K562 (cell line): ENCODE measurements around the gene MAP1LC3B2. TPM values are rescaled to one million over a fixed set of nuclear protein-coding genes. Genes with fewer than 3 reads are reported as not detected.

ENCODE experiments used
- CBX8 ChIP-seq: fragments of 200-600 bp; sonication (generic); IDR thresholded peaks from 2 replicates; pipeline ENCODE4 v1.6.1; 2012; ENCODE audit warnings: borderline replicate concordance, mixed run types, low read depth, mild to moderate bottlenecking, moderate library complexity, mixed read lengths, low read length, control low read depth, inconsistent platforms; ENCODE audit not compliant: poor library complexity, severe bottlenecking; ENCODE audit errors: extremely low read depth
- TFAP4 ChIP-seq: sonication (generic); formaldehyde crosslinking; IDR thresholded peaks from 2 replicates; pipeline ENCODE4 v1.8.0; 2022; ENCODE audit warnings: missing genetic modification reagents, mild to moderate bottlenecking, moderate library complexity, borderline replicate concordance
- ZBTB40 ChIP-seq, 2 experiments: fragments of 450-650 bp in 1 of 2; sonication (generic) in 1 of 2; formaldehyde crosslinking in 1 of 2; IDR thresholded peaks; 2 replicates each; pipeline versions ENCODE4 v1.7.1 to v1.9.0; 2016 to 2022; ENCODE audit warnings: inconsistent platforms in 1 of 2, mild to moderate bottlenecking in 1 of 2, missing genetic modification reagents in 1 of 2
- ZNF253 ChIP-seq: fragments of 250-450 bp; sonication (Bioruptor Pico); conservative IDR thresholded peaks from 2 replicates; pipeline ENCODE4 v1.6.1; 2021; ENCODE audit warnings: mild to moderate bottlenecking
- polyA plus RNA-seq, 8 experiments: library from polyadenylated mRNA; depleted of rRNA in 4 of 8; stranded (reverse) in 5 of 8; unstranded in 3 of 8; fragments of >200 nt; fragmentation: Nextera tagmentation in 2 of 8; fragmentation: Illumina TruSeq in 1 of 8; extraction: Ambion mirVana in 2 of 8; extraction: Trizol in 1 of 8; gene quantifications; 2 replicates each; pipeline versions ENCODE4 v1.2.1 to v1.2.3, GENCODE V29; 2011 to 2014; ENCODE audit warnings: inconsistent platforms in 1 of 8, missing spikeins in 1 of 8
- total RNA-seq, 7 experiments: library from RNA; depleted of rRNA in 6 of 7; stranded (reverse); fragments of >200 nt in 6 of 7; fragmentation: Illumina TruSeq in 2 of 7; extraction: Trizol in 2 of 7; gene quantifications; 2 replicates each; pipeline versions ENCODE4 v1.2.1 to v1.2.3, GENCODE V29; 2011 to 2021; ENCODE audit warnings: low replicate concordance in 1 of 7
- TF ChIP-seq, protein P1 (sequence below): fragments of 250-450 bp; sonication (Bioruptor Pico); IDR thresholded peaks from 2 replicates; pipeline ENCODE4 v1.6.1; 2021; ENCODE audit warnings: mild to moderate bottlenecking

The MAP1LC3B2 gene
- total and polyA plus RNA-seq, 9 of the 15 experiments (the other 6 are each of a cell fraction or from before 2014, with no cell fraction given): 0.53 to 2.8 (median 0.76) TPM; not detected in 2

DNA sequence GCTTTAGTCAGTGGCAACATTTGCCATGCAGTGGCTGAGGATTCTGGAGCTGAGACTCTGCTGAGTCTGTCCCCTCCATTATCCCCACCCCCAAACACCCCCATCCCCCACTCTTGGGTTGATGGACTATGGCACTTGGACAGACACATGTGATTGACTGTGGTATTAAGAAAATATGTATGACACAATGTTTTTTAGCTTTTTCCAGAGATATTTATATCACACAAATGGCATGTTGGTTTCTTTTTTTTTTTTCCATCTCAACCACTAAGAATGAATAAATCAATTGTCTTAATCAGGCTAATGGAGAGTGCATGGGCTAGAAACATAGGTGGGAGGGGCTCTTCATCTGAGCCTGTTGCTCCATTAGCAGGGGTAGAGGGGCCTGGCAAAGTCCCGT, 30.7 kb upstream of the MAP1LC3B2 start (continued):
- TF ChIP-seq CBX8 (no peak), ZBTB40 (IDR thresholded peaks at IDR 0.05) (no peak), ZBTB40 (CRISPR knock-in tag; IDR thresholded peaks at IDR 0.05) (no peak), TFAP4 (CRISPR knock-in tag) (no peak), ZNF253 (CRISPR knock-in tag) (no peak)
- TF ChIP-seq, protein P1, sequence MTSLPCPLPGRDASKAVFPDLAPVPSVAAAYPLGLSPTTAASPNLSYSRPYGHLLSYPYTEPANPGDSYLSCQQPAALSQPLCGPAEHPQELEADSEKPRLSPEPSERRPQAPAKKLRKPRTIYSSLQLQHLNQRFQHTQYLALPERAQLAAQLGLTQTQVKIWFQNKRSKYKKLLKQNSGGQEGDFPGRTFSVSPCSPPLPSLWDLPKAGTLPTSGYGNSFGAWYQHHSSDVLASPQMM (CRISPR knock-in tag): no peak
- TF ChIP-seq, all 486 proteins: peak for 0
